SK-N-SH (cell line): Measurements from ENCODE around the gene KDM1A. TPM values are rescaled to one million over a fixed set of nuclear protein-coding genes. Genes with fewer than 3 reads are reported as not detected.

ENCODE experiments used
- CTCF ChIA-PET: fragments of 300-600, 350-600 bp; formaldehyde crosslinking; extraction: SDS; loops from one replicate; lab custom pipeline; 2021; lab: Yijun Ruan, JAX
- POLR2A ChIA-PET: fragments of 350-600 bp; sonication (Branson Sonifier 250); formaldehyde crosslinking; extraction: SDS; loops from one replicate; lab custom pipeline; 2020; ENCODE audit warnings: antibody characterized with exemption, inconsistent platforms; lab: Yijun Ruan, JAX
- DNase-seq: peaks from one replicate; pipeline ENCODE4 v3.0.0; 2012
- H2AFZ ChIP-seq: fragments of 200-600 bp; sonication (generic); 2 replicates; pipeline ENCODE4 v1.8.1; 2016; ENCODE audit warnings: antibody characterized with exemption, mild to moderate bottlenecking, low read depth
- H3F3A ChIP-seq: fragments of 200-600 bp; sonication (generic); replicated peaks from 2 replicates; pipeline ENCODE3; 2016; ENCODE audit warnings: antibody characterized with exemption, mild to moderate bottlenecking; ENCODE audit not compliant: insufficient read depth
- H3K27ac ChIP-seq, 2 experiments: fragments of 200-500 bp in 1 of 2; fragments of 200-600 bp in 1 of 2; sonication (Bioruptor generic) in 1 of 2; sonication (generic), shearing (Covaris generic) in 1 of 2; 2 replicates each; pipeline versions ENCODE4 v1.5.1 to v1.6.1; 2014 to 2016; ENCODE audit warnings: low read depth in 2 of 2, inconsistent platforms in 1 of 2, low read length in 1 of 2, mild to moderate bottlenecking in 1 of 2, mixed read lengths in 1 of 2
- H3K27me3 ChIP-seq: fragments of 200-600 bp; sonication (generic), shearing (Covaris generic); 2 replicates; pipeline ENCODE4 v1.6.1; 2016; ENCODE audit warnings: mixed run types; ENCODE audit not compliant: insufficient read depth
- H3K36me3 ChIP-seq, 2 experiments: fragments of 200-500 bp in 1 of 2; fragments of 200-600 bp in 1 of 2; sonication (Bioruptor generic) in 1 of 2; sonication (generic) in 1 of 2; replicated peaks in 1 of 2; 2 replicates each; pipeline versions ENCODE3 to v1.5.1; 2014 to 2016; ENCODE audit warnings: low read length in 1 of 2, mild to moderate bottlenecking in 1 of 2; ENCODE audit not compliant: insufficient read depth in 2 of 2, control insufficient read depth in 1 of 2
- H3K4me1 ChIP-seq, 2 experiments: fragments of 200-500 bp in 1 of 2; fragments of 200-600 bp in 1 of 2; sonication (Bioruptor generic) in 1 of 2; sonication (generic), shearing (Covaris generic) in 1 of 2; 2 replicates each; pipeline versions ENCODE4 v1.5.1 to v1.6.1; 2014 to 2016; ENCODE audit warnings: low read depth in 1 of 2, low read length in 1 of 2, mixed run types in 1 of 2; ENCODE audit not compliant: insufficient read depth in 2 of 2, control insufficient read depth in 1 of 2
- H3K4me2 ChIP-seq: fragments of 200-600 bp; sonication (generic), shearing (Covaris generic); 2 replicates; pipeline ENCODE4 v1.6.1; 2017; ENCODE audit warnings: mixed run types
- H3K4me3 ChIP-seq, 2 experiments: fragments of 200-500 bp in 1 of 2; fragments of 200-600 bp in 1 of 2; sonication (Bioruptor generic) in 1 of 2; sonication (generic), shearing (Covaris generic) in 1 of 2; 2 replicates each; pipeline versions ENCODE4 v1.5.1 to v1.8.1; 2014 to 2016; ENCODE audit warnings: low read depth in 2 of 2, inconsistent platforms in 1 of 2, low read length in 1 of 2, mild to moderate bottlenecking in 1 of 2, mixed read lengths in 1 of 2, moderate library complexity in 1 of 2
- H3K79me2 ChIP-seq: fragments of 200-600 bp; sonication (generic); 2 replicates; pipeline ENCODE4 v1.8.1; 2017; ENCODE audit warnings: mild to moderate bottlenecking; ENCODE audit not compliant: insufficient read depth
- H3K9ac ChIP-seq: fragments of 200-600 bp; sonication (generic); 2 replicates; pipeline ENCODE4 v1.6.1; 2017; ENCODE audit warnings: mixed run types
- H3K9me2 ChIP-seq: fragments of 200-600 bp; sonication (generic); 2 replicates; pipeline ENCODE4 v1.6.1; 2017; ENCODE audit warnings: mixed run types
- H3K9me3 ChIP-seq: fragments of 200-600 bp; sonication (generic); 2 replicates; pipeline ENCODE4 v1.6.1; 2017; ENCODE audit warnings: mixed run types, mild to moderate bottlenecking, moderate library complexity
- H4K20me1 ChIP-seq: fragments of 200-600 bp; sonication (generic); 2 replicates; pipeline ENCODE4 v1.6.1; 2017; ENCODE audit warnings: mild to moderate bottlenecking, mixed run types; ENCODE audit not compliant: insufficient read depth
- EZH2phosphoT487 ChIP-seq: fragments of 200-600 bp; sonication (generic); IDR thresholded peaks from 2 replicates; pipeline ENCODE4 v1.6.1; 2017; ENCODE audit warnings: low read depth, mixed run types, mild to moderate bottlenecking, antibody characterized with exemption, moderate library complexity, borderline replicate concordance
- GABPA ChIP-seq: IDR thresholded peaks from 2 replicates; pipeline ENCODE4 v1.4.0; 2012; ENCODE audit warnings: low read depth, mild to moderate bottlenecking
- MAX ChIP-seq: IDR thresholded peaks from 2 replicates; pipeline ENCODE4 v1.4.0; 2012; ENCODE audit warnings: low read depth
- MEF2A ChIP-seq: IDR thresholded peaks from 2 replicates; pipeline ENCODE4 v1.4.0; 2012; ENCODE audit warnings: low read depth, borderline replicate concordance
- MXI1 ChIP-seq: IDR thresholded peaks from 2 replicates; pipeline ENCODE4 v1.6.1; 2012; ENCODE audit warnings: mild to moderate bottlenecking, low read depth, low read length, improper control_type of control experiment
- NFIC ChIP-seq: IDR thresholded peaks from 2 replicates; pipeline ENCODE4 v1.4.0; 2012; ENCODE audit warnings: borderline replicate concordance
- REST ChIP-seq: IDR thresholded peaks from 2 replicates; pipeline ENCODE4 v1.6.1; 2012; ENCODE audit warnings: mild to moderate bottlenecking, low read depth, low read length, moderate library complexity
- RFX5 ChIP-seq: IDR thresholded peaks from 2 replicates; pipeline ENCODE4 v1.6.1; 2012; ENCODE audit warnings: mild to moderate bottlenecking, improper control_type of control experiment, low read length
- TAF1 ChIP-seq: IDR thresholded peaks from 2 replicates; pipeline ENCODE4 v1.6.1; 2012; ENCODE audit warnings: low read depth, mild to moderate bottlenecking, low read length, moderate library complexity, borderline replicate concordance
- USF1 ChIP-seq: IDR thresholded peaks from 2 replicates; pipeline ENCODE4 v1.4.0; 2012; ENCODE audit warnings: low read depth, borderline replicate concordance
- WGBS: methylation state at CpG from one replicate; pipeline ENCODE4 v1.1.6; 2017; ENCODE audit warnings: low lambda C conversion rate; 5-methylcytosine and 5-hydroxymethylcytosine counted together
- polyA plus RNA-seq, 3 experiments: library from polyadenylated mRNA; depleted of rRNA; stranded (reverse); fragments of >200 nt; gene quantifications; 2 replicates each; pipeline ENCODE4 v1.2.3, GENCODE V29; 2012

The KDM1A gene
- polyA plus RNA-seq, 1 of the 3 experiments (the other 2 are of a cell fraction): 71.0 TPM

GRCh38 chr1:22971611-22972405 lies 47.5 kb upstream of the KDM1A start (continued):
- no peak for TF ChIP-seq NFIC
- TF ChIP-seq TAF1: no peak
- TF ChIP-seq GABPA: no peak

GRCh38 chr1:22972760-22973159 lies 46.5 kb upstream of the KDM1A start, which contains the start of gene LACTBL1:
TSS of gene LACTBL1 (minus strand) at chr1:22972866. CDS start at chr1:22972316, 550 bp downstream.
- DNase-seq: no peak
- WGBS: 75% methylated on average over 4 of the region's 5 CpGs
- H2AFZ ChIP-seq: no peak within 1 kb of the TSS
- ChIA-PET CTCF (interaction anchor here (0.9 to 11.2 kb wide), 6 partner anchors 9 to 307 kb away, joined by 3 to 159 read pairs (median 6); no protein-coding TSS in a partner anchor), POLR2A (no interaction called here)
- H4K20me1 ChIP-seq: no peaks in the 10 kb centered on the region
- H3K9ac ChIP-seq: no peak within 1 kb of the TSS
- H3K27ac ChIP-seq: no peak within 1 kb of the TSS
- H3K79me2 ChIP-seq: no peaks in the 10 kb centered on the region
- no peaks in the 10 kb centered on the region for H3F3A ChIP-seq
- no peaks in the 10 kb centered on the region for H3K36me3 ChIP-seq
- peaks cover 13% of the 10 kb centered on the region in 2 experiments; a peak in 3 of 4 replicates for H3K4me1 ChIP-seq
- H3K9me3 ChIP-seq: no peaks in the 10 kb centered on the region
- TF ChIP-seq MXI1 (no peak), MAX (no peak), RFX5 (no peak), REST (no peak), USF1 (no peak), MEF2A (no peak), EZH2phosphoT487 (no peak)
- no peaks in the 10 kb centered on the region for H3K27me3 ChIP-seq
- no peak within 1 kb of the TSS for H3K4me3 ChIP-seq
- no peaks in the 10 kb centered on the region for H3K9me2 ChIP-seq
- no peak within 1 kb of the TSS for H3K4me2 ChIP-seq
